ENCODE data around the gene SLC14A1. TPM values are rescaled to one million over a fixed set of nuclear protein-coding genes. Genes with fewer than 3 reads are reported as not detected.

Gene SLC14A1
- total and polyA plus RNA-seq, 5 donors: 5.2 to 15.7 (median 9.8) TPM

DNA sequence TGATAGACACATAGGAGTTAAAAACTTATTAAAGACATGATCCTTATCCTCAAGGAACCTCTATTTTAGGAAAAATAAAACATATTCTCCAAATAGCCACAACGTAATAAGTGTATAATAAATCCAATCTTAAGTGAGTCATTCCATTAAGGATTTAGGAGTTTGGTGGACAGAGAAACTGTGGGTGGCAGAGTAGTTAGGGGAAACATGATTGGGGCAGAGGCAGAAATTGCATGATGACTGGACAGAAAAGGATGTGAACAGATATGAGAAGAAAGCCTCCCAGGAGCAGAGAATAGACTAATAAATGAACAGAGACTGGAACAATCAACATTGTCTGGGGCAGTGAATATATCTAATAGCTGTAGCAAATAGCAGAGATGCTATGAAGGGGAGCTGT lies 53.4 kb downstream of the SLC14A1 start:
- no peak for DNase-seq
- ATAC-seq: no peak
- H3K4me1 ChIP-seq (ENCODE audit: control insufficient read depth, insufficient read depth, low read length): peaks cover 2% of the 10 kb centered on the region
- no peak overlapping the region for H3K27ac ChIP-seq (ENCODE audit: low read length)
- intact Hi-C loops (cut with DNase I): no loop called here
- no peak overlapping the region for H3K4me3 ChIP-seq (ENCODE audit: low read length)
- H3K9me3 ChIP-seq (ENCODE audit: control insufficient read depth, low read length): no peaks in the 10 kb centered on the region
- WGBS: 70% methylated on average over 1 of the region's 1 CpG
- no peaks in the 10 kb centered on the region for H3K27me3 ChIP-seq (ENCODE audit: control insufficient read depth, insufficient read depth)

DNA sequence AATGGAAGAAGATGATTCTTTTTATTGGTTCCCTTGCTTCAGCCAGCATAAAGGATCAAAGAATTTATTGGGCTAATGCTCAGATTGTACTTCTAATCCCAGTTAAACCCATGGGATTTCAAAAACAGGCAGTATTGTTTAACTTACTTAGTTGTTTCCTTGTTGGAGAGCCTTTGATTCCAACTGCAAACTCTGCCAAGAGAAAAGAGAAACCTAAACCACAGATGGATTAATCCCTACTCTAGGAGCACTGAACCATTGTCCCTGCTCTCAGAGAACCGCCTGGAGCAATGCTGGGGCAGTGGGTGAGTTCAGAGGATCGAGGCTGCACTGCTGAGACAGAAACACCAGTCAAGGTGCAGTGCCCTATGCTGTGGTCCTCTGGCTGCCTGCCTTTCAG lies 56.6 kb downstream of the SLC14A1 start:
- 43% methylated on average over 2 of the region's 2 CpGs for WGBS
- no peaks in the 10 kb centered on the region for H3K27me3 ChIP-seq (ENCODE audit: control insufficient read depth, insufficient read depth)
- no peak overlapping the region for H3K4me3 ChIP-seq (ENCODE audit: low read length)
- no peaks in the 10 kb centered on the region for H3K9me3 ChIP-seq (ENCODE audit: control insufficient read depth, low read length)
- ATAC-seq (no peak), DNase-seq (no peak)
- intact Hi-C loops (cut with DNase I): no loop called here
- H3K27ac ChIP-seq (ENCODE audit: low read length): no peak overlapping the region
- H3K4me1 ChIP-seq (ENCODE audit: control insufficient read depth, insufficient read depth, low read length): peaks cover 3% of the 10 kb centered on the region

DNA sequence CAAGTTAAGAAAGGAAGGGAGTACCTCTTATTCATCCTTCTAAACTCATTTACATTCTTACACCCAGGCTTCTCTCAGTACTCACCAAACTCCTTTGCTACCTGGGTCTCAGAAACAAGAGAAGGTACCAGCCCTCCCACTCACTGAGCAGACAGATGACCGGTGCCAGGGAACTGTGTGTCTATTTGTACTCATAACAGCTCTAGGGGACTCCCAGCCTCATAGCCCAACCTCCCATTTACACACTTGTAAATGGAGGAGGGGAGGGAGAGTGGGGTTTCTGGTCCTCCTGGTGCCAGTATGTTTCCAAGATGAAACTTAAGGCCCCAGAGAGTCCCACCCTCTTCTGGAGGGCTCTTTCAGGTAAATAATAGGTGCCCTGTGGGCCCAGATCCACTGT lies 58.7 kb downstream of the SLC14A1 start:
- no peak for DNase-seq
- intact Hi-C loops (cut with DNase I): no loop called here
- Histone ChIP-seq H3K27ac (ENCODE audit: low read length) (no peak overlapping the region), H3K27me3 (ENCODE audit: control insufficient read depth, insufficient read depth) (no peaks in the 10 kb centered on the region), H3K4me3 (ENCODE audit: low read length) (no peak overlapping the region), H3K4me1 (ENCODE audit: control insufficient read depth, insufficient read depth, low read length) (peaks cover 3% of the 10 kb centered on the region), H3K9me3 (ENCODE audit: control insufficient read depth, low read length) (no peaks in the 10 kb centered on the region)
- WGBS: 77% methylated on average over 1 of the region's 1 CpG
- ATAC-seq: no peak

DNA sequence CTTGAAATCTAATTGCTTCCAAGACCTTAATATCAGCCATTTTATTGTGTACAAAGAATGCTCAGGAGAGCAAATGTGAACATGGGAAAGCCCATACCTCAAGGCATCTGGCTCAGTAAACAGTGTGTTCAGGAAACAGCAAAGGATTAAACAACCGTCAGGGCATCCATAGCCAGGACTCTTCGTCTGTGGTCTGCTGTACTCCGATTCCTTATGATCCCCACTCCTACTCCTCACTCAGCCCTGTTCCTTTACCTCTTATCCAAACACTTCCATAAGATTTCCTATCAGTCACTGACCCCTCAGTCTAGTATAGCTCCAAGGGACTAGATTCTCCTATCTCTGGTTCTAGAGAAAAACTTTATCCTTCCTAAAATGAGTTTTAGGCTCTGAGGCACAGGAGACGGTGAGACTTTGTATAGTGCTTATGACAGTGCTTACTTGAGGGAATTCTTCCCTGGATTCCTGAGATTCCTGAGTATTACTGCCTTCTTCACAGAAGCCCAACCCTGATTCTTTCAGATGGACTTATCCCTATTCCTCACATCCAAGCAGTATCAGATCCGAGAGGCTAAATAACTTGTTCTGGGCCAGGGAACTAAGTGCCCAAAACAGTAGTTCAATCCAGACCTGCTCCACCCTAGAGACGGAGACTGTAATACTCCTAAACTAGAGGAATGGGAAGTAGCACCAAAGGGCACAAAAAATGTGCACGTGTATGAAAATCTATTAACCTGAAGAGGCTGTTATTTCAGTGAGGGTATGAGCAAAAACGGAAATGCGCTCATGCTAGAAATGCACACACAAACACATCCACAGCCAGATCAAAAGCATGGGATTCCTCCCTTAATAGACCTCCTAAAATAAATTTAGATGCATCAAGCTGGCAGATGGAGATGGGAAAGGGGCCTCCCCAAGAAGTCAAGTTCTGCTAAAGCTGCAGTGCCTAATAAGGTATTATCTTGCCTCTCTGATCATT lies 59.4 kb downstream of the SLC14A1 start:
- Histone ChIP-seq H3K9me3 (ENCODE audit: control insufficient read depth, low read length) (no peaks in the 10 kb centered on the region), H3K27me3 (ENCODE audit: control insufficient read depth, insufficient read depth) (no peaks in the 10 kb centered on the region), H3K27ac (ENCODE audit: low read length) (no peak overlapping the region), H3K4me1 (ENCODE audit: control insufficient read depth, insufficient read depth, low read length) (peaks cover 3% of the 10 kb centered on the region), H3K4me3 (ENCODE audit: low read length) (no peak overlapping the region)
- no peak for ATAC-seq
- intact Hi-C loops (cut with DNase I): no loop called here
- 79% methylated on average over 9 of the region's 9 CpGs for WGBS
- DNase-seq: no peak

DNA sequence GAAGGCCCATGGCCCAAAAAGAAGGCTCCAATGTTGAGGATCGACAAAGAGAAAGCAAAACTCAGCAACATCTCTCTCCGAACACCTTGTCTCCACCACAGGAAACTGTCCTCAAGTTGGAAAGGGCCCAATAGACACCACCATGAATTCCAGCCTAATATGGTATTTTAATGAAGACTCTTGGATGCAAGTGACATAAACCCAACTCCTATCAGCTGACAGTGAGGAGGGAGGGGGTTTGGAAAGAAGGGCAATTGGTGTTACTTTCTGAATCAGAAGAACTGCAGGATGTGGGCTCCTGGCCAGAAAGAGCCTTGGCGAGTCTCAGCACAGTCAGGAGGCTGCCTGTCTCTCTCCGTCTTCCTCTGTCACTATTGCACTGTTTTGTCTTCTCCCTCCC lies 61.2 kb downstream of the SLC14A1 start:
- peak overlapping the region; percentile 20 for H3K4me3 ChIP-seq (ENCODE audit: low read length)
- no peaks in the 10 kb centered on the region for H3K9me3 ChIP-seq (ENCODE audit: control insufficient read depth, low read length)
- 38% methylated on average over 4 of the region's 4 CpGs for WGBS
- peaks cover 3% of the 10 kb centered on the region for H3K4me1 ChIP-seq (ENCODE audit: control insufficient read depth, insufficient read depth, low read length)
- peak in 1 of 2 donors; percentile 75 for ATAC-seq
- no peaks in the 10 kb centered on the region for H3K27me3 ChIP-seq (ENCODE audit: control insufficient read depth, insufficient read depth)
- no peak overlapping the region for H3K27ac ChIP-seq (ENCODE audit: low read length)
- intact Hi-C loops (cut with DNase I): no loop called here
- DNase-seq: peak in 2 of 3 donors; percentile 60 to 62

DNA sequence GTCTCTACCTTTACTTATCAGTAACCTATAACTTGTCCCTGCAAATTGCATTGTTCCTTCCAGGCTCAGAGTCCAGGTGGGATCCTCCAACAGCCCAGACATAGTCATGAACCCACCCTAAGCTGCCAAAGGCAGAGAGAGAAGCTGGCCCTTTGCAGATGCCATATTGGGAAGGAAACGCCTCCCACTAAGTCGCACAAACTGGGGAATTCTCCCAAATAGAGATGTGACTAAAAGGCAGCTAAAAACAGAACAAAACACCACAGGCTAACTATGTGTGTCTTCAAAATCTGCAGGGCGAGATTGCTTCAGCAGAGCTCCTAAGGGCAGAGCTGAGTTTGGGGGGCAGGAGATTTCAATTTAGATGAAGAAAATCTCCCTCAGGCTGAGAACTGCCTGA lies 63.0 kb downstream of the SLC14A1 start:
- 96% methylated on average over 3 of the region's 3 CpGs for WGBS
- ATAC-seq (no peak), DNase-seq (no peak)
- Histone ChIP-seq H3K27ac (ENCODE audit: low read length) (no peak overlapping the region), H3K27me3 (ENCODE audit: control insufficient read depth, insufficient read depth) (no peaks in the 10 kb centered on the region), H3K4me1 (ENCODE audit: control insufficient read depth, insufficient read depth, low read length) (peaks cover 1% of the 10 kb centered on the region), H3K9me3 (ENCODE audit: control insufficient read depth, low read length) (no peaks in the 10 kb centered on the region), H3K4me3 (ENCODE audit: low read length) (no peak overlapping the region)
- intact Hi-C loops (cut with DNase I): no loop called here

GRCh38 chr18:45787346-45787745 lies 63.4 kb downstream of the SLC14A1 start:
- intact Hi-C loops (cut with DNase I): no loop called here
- no peak for ATAC-seq
- no peak overlapping the region for H3K4me3 ChIP-seq (ENCODE audit: low read length)
- H3K4me1 ChIP-seq (ENCODE audit: control insufficient read depth, insufficient read depth, low read length): peaks cover 1% of the 10 kb centered on the region
- H3K27me3 ChIP-seq (ENCODE audit: control insufficient read depth, insufficient read depth): no peaks in the 10 kb centered on the region
- 100% methylated on average over 1 of the region's 1 CpG for WGBS
- no peak for DNase-seq
- H3K27ac ChIP-seq (ENCODE audit: low read length): no peak overlapping the region
- H3K9me3 ChIP-seq (ENCODE audit: control insufficient read depth, low read length): no peaks in the 10 kb centered on the region

- Histone ChIP-seq H3K27me3 (ENCODE audit: control insufficient read depth, insufficient read depth) (no peaks in the 10 kb centered on the region), H3K4me1 (ENCODE audit: control insufficient read depth, insufficient read depth, low read length) (peaks cover 1% of the 10 kb centered on the region), H3K9me3 (ENCODE audit: control insufficient read depth, low read length) (no peaks in the 10 kb centered on the region), H3K27ac (ENCODE audit: low read length) (no peak overlapping the region), H3K4me3 (ENCODE audit: low read length) (no peak overlapping the region)
- intact Hi-C loops (cut with DNase I): no loop called here
- DNase-seq (no peak), ATAC-seq (no peak)
- 92% methylated on average over 3 of the region's 3 CpGs for WGBS
Measured at GRCh38 chr18:45788861-45789260, 64.9 kb downstream of the SLC14A1 start.

DNA sequence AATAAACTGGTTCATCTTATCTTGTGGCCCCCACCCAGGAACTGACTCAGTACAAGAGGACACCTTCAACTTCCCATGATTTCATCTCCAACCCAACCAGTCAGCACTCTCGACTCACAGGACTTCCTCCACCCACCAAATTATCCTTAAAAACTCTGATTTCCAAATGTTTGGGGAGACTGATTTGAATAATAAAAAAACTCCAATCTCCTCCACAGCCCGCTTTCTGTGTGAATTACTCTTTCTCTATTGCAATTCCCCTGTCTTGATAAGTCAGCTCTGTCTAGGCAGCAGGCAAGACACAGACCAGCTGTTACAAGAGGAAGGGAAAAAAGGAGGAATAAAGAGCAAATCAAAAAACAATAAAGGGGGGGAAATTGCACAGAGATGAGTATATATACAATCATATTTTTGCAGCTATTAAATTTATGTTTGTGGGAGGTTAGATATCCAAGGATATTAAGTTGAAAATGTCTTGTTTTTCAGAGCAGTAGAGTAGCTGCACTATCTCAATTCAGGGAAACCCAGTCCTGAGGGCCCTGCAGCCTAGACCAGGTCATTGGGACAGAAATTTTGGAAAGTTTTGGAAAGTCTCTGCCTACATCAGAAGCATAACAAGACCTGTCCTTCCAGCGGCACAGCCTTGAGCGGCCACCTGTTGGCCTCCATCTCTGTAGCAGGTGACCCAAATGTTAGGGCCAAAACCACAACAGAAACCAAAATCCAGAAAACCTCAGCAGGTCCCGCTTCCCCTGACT lies 68.7 kb downstream of the SLC14A1 start:
- DNase-seq (no peak), ATAC-seq (no peak)
- Histone ChIP-seq H3K4me1 (ENCODE audit: control insufficient read depth, insufficient read depth, low read length) (no peaks in the 10 kb centered on the region), H3K27ac (ENCODE audit: low read length) (no peak overlapping the region), H3K9me3 (ENCODE audit: control insufficient read depth, low read length) (no peaks in the 10 kb centered on the region), H3K4me3 (ENCODE audit: low read length) (no peak overlapping the region), H3K27me3 (ENCODE audit: control insufficient read depth, insufficient read depth) (no peaks in the 10 kb centered on the region)
- 76% methylated on average over 5 of the region's 5 CpGs for WGBS
- intact Hi-C loops (cut with DNase I): no loop called here

DNA sequence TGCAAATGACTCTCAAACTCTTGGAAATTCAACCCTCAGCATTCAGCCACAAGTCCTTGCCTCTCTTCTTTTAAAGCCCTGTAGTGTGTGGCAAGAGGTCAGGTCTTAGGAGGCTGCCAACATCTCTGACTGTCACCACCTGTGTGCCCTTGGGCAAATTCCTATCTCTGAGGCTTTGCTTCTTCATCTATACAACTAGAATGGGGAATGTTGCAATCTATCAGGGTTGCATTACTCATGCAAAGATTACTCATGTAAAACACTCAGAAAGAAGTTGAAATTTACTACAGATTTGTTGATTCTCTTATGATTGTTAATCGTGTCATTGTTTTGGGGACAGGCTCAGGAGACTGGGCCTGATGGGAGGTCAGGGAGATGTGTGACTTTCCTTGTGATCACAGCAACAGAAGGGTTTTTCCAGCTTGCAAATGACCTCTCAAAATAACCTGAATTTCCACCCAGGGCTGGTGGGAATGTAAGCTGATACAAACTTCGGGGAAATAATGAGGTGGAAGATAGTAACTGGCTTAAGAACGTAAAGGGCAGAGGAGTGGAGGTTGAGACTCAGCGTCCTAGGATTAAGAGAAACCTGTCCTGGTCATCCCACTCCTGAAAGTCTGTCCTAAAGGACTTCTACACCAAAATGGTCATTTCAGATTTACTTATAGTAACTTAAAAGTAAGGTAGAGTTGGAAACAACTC lies 69.4 kb downstream of the SLC14A1 start:
- H3K27ac ChIP-seq (ENCODE audit: low read length): no peak overlapping the region
- H3K9me3 ChIP-seq (ENCODE audit: control insufficient read depth, low read length): no peaks in the 10 kb centered on the region
- DNase-seq (no peak), ATAC-seq (no peak)
- intact Hi-C loops (cut with DNase I): no loop called here
- no peaks in the 10 kb centered on the region for H3K4me1 ChIP-seq (ENCODE audit: control insufficient read depth, insufficient read depth, low read length)
- H3K27me3 ChIP-seq (ENCODE audit: control insufficient read depth, insufficient read depth): no peaks in the 10 kb centered on the region
- H3K4me3 ChIP-seq (ENCODE audit: low read length): no peak overlapping the region
- WGBS: 48% methylated on average over 4 of the region's 4 CpGs

Data from right cardiac atrium (tissue), 5 donors.